Measurements from ENCODE around the gene GRIK4. TPM values are rescaled to one million over a fixed set of nuclear protein-coding genes. Genes with fewer than 3 reads are reported as not detected.

The GRIK4 gene
- total RNA-seq, 6 experiments from 2014 or later, result 0.07 to 0.11 TPM; not detected in 4

DNA sequence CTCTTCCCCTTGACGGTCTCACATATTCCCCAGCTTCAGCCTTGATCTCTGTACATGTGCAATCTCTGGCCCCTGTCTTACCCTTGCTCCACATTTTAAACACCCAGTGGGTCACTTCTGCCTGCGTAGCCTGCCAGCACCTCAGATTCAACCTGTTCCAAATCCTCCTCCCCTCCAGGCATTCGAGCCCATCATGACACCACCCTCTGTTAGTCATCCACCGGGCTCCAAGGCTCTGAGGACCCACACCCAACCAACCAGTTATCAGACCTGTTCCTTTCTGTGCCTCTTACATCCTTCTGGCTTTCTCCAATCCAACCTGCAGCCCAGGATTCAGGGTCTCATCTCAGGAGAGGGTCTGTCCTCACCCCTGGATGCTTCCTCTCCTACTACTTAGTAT is 392.6 kb downstream of the GRIK4 start:
- H3K4me1 ChIP-seq, result no peaks in the 10 kb centered on the region
- intact Hi-C loops (cut with DNase I), result no loop called here
- DNase-seq (no peak), ATAC-seq (no peak)
- no peak overlapping the region for H3K4me3 ChIP-seq
- TF ChIP-seq POLR2A (IDR thresholded peaks at IDR 0.05), result no peak
- TF ChIP-seq, protein P1, sequence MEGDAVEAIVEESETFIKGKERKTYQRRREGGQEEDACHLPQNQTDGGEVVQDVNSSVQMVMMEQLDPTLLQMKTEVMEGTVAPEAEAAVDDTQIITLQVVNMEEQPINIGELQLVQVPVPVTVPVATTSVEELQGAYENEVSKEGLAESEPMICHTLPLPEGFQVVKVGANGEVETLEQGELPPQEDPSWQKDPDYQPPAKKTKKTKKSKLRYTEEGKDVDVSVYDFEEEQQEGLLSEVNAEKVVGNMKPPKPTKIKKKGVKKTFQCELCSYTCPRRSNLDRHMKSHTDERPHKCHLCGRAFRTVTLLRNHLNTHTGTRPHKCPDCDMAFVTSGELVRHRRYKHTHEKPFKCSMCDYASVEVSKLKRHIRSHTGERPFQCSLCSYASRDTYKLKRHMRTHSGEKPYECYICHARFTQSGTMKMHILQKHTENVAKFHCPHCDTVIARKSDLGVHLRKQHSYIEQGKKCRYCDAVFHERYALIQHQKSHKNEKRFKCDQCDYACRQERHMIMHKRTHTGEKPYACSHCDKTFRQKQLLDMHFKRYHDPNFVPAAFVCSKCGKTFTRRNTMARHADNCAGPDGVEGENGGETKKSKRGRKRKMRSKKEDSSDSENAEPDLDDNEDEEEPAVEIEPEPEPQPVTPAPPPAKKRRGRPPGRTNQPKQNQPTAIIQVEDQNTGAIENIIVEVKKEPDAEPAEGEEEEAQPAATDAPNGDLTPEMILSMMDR (IDR thresholded peaks at IDR 0.05), result no peak
- no peaks in the 10 kb centered on the region for H3K36me3 ChIP-seq
- no peaks in the 10 kb centered on the region for H3K9me3 ChIP-seq
- no peak overlapping the region for H3K27ac ChIP-seq
- WGBS (ENCODE audit: insufficient coverage, low coverage, low lambda C conversion rate, missing lambda C conversion rate), result 82% methylated on average over 4 of the region's 4 CpGs
- no peaks in the 10 kb centered on the region for H3K27me3 ChIP-seq

DNA sequence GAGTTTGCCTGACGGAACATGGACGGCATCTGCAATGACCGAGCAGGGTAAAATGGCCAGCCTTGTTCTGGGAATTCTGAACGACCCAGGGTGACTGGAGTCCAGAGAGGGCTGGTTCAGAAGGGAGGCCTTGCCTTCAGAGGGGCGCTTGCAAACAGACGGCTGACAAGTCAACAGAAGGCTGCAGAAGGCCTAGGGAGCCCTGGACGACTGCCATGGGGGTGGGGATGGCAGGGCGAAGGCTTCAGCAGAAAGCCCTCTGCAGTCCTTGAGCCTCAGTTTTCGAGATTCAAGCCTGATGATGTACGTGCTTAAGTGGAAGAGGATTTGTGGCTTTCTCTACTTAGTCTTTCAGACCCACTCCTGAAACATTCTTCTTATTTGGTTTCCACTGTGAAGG is 395.2 kb downstream of the GRIK4 start:
- no peaks in the 10 kb centered on the region for H3K27me3 ChIP-seq
- ATAC-seq (no peak), DNase-seq (no peak)
- 60% methylated on average over 6 of the region's 10 CpGs for WGBS (ENCODE audit: insufficient coverage, low coverage, low lambda C conversion rate, missing lambda C conversion rate)
- no peak overlapping the region for H3K27ac ChIP-seq
- H3K4me1 ChIP-seq, result no peaks in the 10 kb centered on the region
- intact Hi-C loops (cut with DNase I), result no loop called here
- no peaks in the 10 kb centered on the region for H3K9me3 ChIP-seq
- H3K4me3 ChIP-seq, result no peak overlapping the region
- no peaks in the 10 kb centered on the region for H3K36me3 ChIP-seq
- TF ChIP-seq, protein P1 (IDR thresholded peaks at IDR 0.05), result no peak
- TF ChIP-seq POLR2A (IDR thresholded peaks at IDR 0.05), result no peak

DNA sequence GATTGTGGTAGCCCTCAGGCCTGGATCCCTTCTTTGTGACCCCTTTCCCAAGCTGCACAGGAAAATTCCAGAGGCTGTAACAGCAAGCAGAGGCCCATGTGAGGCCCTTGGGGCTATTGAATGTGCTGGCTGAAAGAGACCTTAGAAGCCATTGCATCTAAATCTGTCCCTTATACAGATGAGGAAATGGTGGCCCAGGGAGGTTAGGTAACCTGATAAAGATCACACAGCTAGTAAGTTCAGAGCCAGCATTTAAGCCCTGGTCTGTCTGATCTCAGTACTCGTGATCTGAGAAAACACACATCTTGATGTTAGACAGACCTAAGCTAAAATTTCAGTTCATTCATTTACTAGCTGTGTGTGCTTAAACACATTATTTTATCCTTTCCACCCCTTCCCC is 396.4 kb downstream of the GRIK4 start:
- H3K27ac ChIP-seq, result no peak overlapping the region
- H3K36me3 ChIP-seq, result no peaks in the 10 kb centered on the region
- WGBS (ENCODE audit: insufficient coverage, low coverage, low lambda C conversion rate, missing lambda C conversion rate), result 86% methylated on average over 1 of the region's 1 CpG
- no peaks in the 10 kb centered on the region for H3K27me3 ChIP-seq
- DNase-seq, result no peak
- intact Hi-C loops (cut with DNase I), result no loop called here
- H3K9me3 ChIP-seq, result no peaks in the 10 kb centered on the region
- no peak overlapping the region for H3K4me3 ChIP-seq
- no peak for TF ChIP-seq POLR2A (IDR thresholded peaks at IDR 0.05)
- TF ChIP-seq, protein P1 (IDR thresholded peaks at IDR 0.05), result no peak
- no peaks in the 10 kb centered on the region for H3K4me1 ChIP-seq
- ATAC-seq, result no peak

- WGBS (ENCODE audit: insufficient coverage, low coverage, low lambda C conversion rate, missing lambda C conversion rate), result 73% methylated on average over 2 of the region's 9 CpGs
Measured at GRCh38 chr11:120908461-120909181, 397.1 kb downstream of the GRIK4 start.

More at GRCh38 chr11:120908461-120909181, 397.1 kb downstream of the GRIK4 start:
- Histone ChIP-seq H3K9me3 (no peaks in the 10 kb centered on the region), H3K4me1 (no peaks in the 10 kb centered on the region), H3K27me3 (no peaks in the 10 kb centered on the region), H3K36me3 (no peaks in the 10 kb centered on the region), H3K27ac (no peak overlapping the region), H3K4me3 (no peak overlapping the region)
- ATAC-seq (peak in 3 of 4 donors; percentile 36 to 45 (median 42)), DNase-seq (no peak)
- intact Hi-C loops (cut with DNase I), result no loop called here
- TF ChIP-seq POLR2A (IDR thresholded peaks at IDR 0.05), result no peak
- TF ChIP-seq, protein P1 (IDR thresholded peaks at IDR 0.05), result no peak
